ENCODE data around the gene OR2J1. TPM values are rescaled to one million over a fixed set of nuclear protein-coding genes. Genes with fewer than 3 reads are reported as not detected.
"Not testable (repeated sequence)": the region's sequence is repeated elsewhere in the genome, so short reads cannot be mapped to it uniquely, and the experiment has no call there.

The OR2J1 gene
- polyA plus RNA-seq (2014; cell fraction: cytosol; rRNA removed), result not detected in 2 replicates
- not detected in 2 replicates for polyA plus RNA-seq (2014; cell fraction: nucleus; rRNA removed)

GRCh38 chr6:29099190-29099589 lies at the start of gene OR2J1:
Gene OR2J1, plus strand, starts transcription at chr6:29099490. Its CDS starts 1,453 bp downstream, at chr6:29100943.
- no peak for DNase-seq (ENCODE audit: low spot score)

GRCh38 chr6:29051680-29052079 lies 47.6 kb upstream of the OR2J1 start:
- no peak for DNase-seq (ENCODE audit: low spot score)

- DNase-seq (ENCODE audit: low spot score), result peak; percentile 30
These were observed 27.2 kb upstream of the OR2J1 start for GRCh38 chr6:29071831-29072723.

GRCh38 chr6:29079203-29079602 lies 20.1 kb upstream of the OR2J1 start:
- no peak for DNase-seq (ENCODE audit: low spot score)

- no peak for DNase-seq (ENCODE audit: low spot score)
These were observed 18.0 kb upstream of the OR2J1 start for GRCh38 chr6:29081312-29081711.

GRCh38 chr6:29082457-29082856 lies 16.8 kb upstream of the OR2J1 start:
- no peak for DNase-seq (ENCODE audit: low spot score)

- DNase-seq (ENCODE audit: low spot score), result no peak
These were observed 12.1 kb upstream of the OR2J1 start, which contains the start of gene OR2B3 for GRCh38 chr6:29087213-29087612. Gene OR2B3, minus strand, starts transcription at chr6:29087313. Its CDS starts 65 bp downstream, at chr6:29087248.

GRCh38 chr6:29092957-29093356 lies 6.3 kb upstream of the OR2J1 start:
- no peak for DNase-seq (ENCODE audit: low spot score)

- DNase-seq (ENCODE audit: low spot score), result no peak
These were observed 1.5 kb upstream of the OR2J1 start for GRCh38 chr6:29097803-29098202.

- no peak for DNase-seq (ENCODE audit: low spot score)
These were observed 8.5 kb downstream of the OR2J1 start, which contains the start of gene OR2J3 for GRCh38 chr6:29107758-29108157. Gene OR2J3, plus strand, starts transcription at chr6:29108058. Its CDS starts 3,833 bp downstream, at chr6:29111891.

GRCh38 chr6:29112135-29112534 lies 12.8 kb downstream of the OR2J1 start:
- DNase-seq (ENCODE audit: low spot score), result no peak

GRCh38 chr6:29114964-29115363 lies 15.7 kb downstream of the OR2J1 start:
- not testable (repeated sequence) for DNase-seq (ENCODE audit: low spot score)

- DNase-seq (ENCODE audit: low spot score), result no peak
These were observed 30.2 kb downstream of the OR2J1 start for GRCh38 chr6:29129326-29130012.

GRCh38 chr6:29130644-29131043 lies 31.4 kb downstream of the OR2J1 start:
- DNase-seq (ENCODE audit: low spot score), result no peak

- no peak for DNase-seq (ENCODE audit: low spot score)
These were observed 32.4 kb downstream of the OR2J1 start for GRCh38 chr6:29131691-29132090.

GRCh38 chr6:29137724-29138123 lies 38.4 kb downstream of the OR2J1 start:
- no peak for DNase-seq (ENCODE audit: low spot score)

- no peak for DNase-seq (ENCODE audit: low spot score)
These were observed 42.3 kb downstream of the OR2J1 start for GRCh38 chr6:29141606-29142005.

GRCh38 chr6:29142309-29142708 lies 43.0 kb downstream of the OR2J1 start:
- no peak for DNase-seq (ENCODE audit: low spot score)

- no peak for DNase-seq (ENCODE audit: low spot score)
These were observed 46.9 kb downstream of the OR2J1 start for GRCh38 chr6:29146179-29146578.

- DNase-seq (ENCODE audit: low spot score), result no peak
These were observed 47.8 kb downstream of the OR2J1 start for GRCh38 chr6:29147074-29147473.

- not testable (repeated sequence) for DNase-seq (ENCODE audit: low spot score)
These were observed 50.2 kb downstream of the OR2J1 start for GRCh38 chr6:29149444-29149843.
